Activated CD8-positive, alpha-beta T cell treated with anti-CD3 and anti-CD28 coated beads for 36 hours (primary cell): Measurements from ENCODE around the gene PDIA2. TPM values are rescaled to one million over a fixed set of nuclear protein-coding genes. Genes with fewer than 3 reads are reported as not detected.
A peak's percentile ranks its signal among the peaks of the same experiment; 100 is the strongest.

Experiments used
- ATAC-seq: fragments of 200-7000 bp; cut with Tn5 transposase; one replicate; pipeline ENCODE4 v1.10.0; 2021; ENCODE audit warnings: mild to moderate bottlenecking, moderate library complexity
- CTCF ChIA-PET: fragments of 350-600 bp; sonication (Branson Sonifier 250); formaldehyde crosslinking; loops from one replicate; lab custom pipeline; 2021; ENCODE audit warnings: antibody characterized with exemption; lab: Charles Lee
- POLR2A ChIA-PET: fragments of 350-600 bp; sonication (Branson Sonifier 250); formaldehyde crosslinking; loops from one replicate; lab custom pipeline; 2021; ENCODE audit warnings: antibody characterized with exemption; lab: Charles Lee
- DNase-seq: peaks from one replicate; pipeline ENCODE4 v3.0.0-alpha.2; 2020
- H3K27ac Mint-ChIP-seq: one replicate; pipeline ENCODE4 v1.8.0; 2021; ENCODE audit warnings: mild to moderate bottlenecking, mixed read lengths
- H3K27me3 Mint-ChIP-seq: one replicate; pipeline ENCODE4 v1.8.0; 2021; ENCODE audit warnings: mixed read lengths
- H3K36me3 Mint-ChIP-seq: one replicate; pipeline ENCODE4 v1.8.0; 2021; ENCODE audit warnings: low read depth, mixed read lengths
- H3K4me1 Mint-ChIP-seq: one replicate; pipeline ENCODE4 v1.8.0; 2021; ENCODE audit warnings: low read depth, mixed read lengths
- H3K4me3 Mint-ChIP-seq: one replicate; pipeline ENCODE4 v1.8.0; 2021; ENCODE audit warnings: mild to moderate bottlenecking, moderate library complexity, mixed read lengths
- H3K9me3 Mint-ChIP-seq: one replicate; pipeline ENCODE4 v1.8.0; 2021; ENCODE audit warnings: mixed read lengths
- intact Hi-C: fragments of 100-400 bp; cut with micrococcal nuclease; formaldehyde crosslinking; loops from one replicate; pipeline ENCODE4 v1.10.0; 2022
- total RNA-seq, 2 experiments: library from RNA; stranded (reverse); gene quantifications; one replicate each; pipeline ENCODE4 v1.2.3, GENCODE V29; 2021
- TF ChIP-seq, protein P1 (sequence below): fragments of 200-600 bp; IDR thresholded peaks from one replicate; pipeline ENCODE4 v1.8.0; 2022; ENCODE audit warnings: antibody characterized with exemption, mild to moderate bottlenecking

The PDIA2 gene, protein sequence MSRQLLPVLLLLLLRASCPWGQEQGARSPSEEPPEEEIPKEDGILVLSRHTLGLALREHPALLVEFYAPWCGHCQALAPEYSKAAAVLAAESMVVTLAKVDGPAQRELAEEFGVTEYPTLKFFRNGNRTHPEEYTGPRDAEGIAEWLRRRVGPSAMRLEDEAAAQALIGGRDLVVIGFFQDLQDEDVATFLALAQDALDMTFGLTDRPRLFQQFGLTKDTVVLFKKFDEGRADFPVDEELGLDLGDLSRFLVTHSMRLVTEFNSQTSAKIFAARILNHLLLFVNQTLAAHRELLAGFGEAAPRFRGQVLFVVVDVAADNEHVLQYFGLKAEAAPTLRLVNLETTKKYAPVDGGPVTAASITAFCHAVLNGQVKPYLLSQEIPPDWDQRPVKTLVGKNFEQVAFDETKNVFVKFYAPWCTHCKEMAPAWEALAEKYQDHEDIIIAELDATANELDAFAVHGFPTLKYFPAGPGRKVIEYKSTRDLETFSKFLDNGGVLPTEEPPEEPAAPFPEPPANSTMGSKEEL
- total RNA-seq = not detected

GRCh38 chr16:283033-283805 lies at the start of gene PDIA2:
PDIA2 (plus strand) TSS chr16:283164; CDS start chr16:283170, 6 bp downstream.
- ATAC-seq = no peak
- Mint-ChIP-seq H3K9me3 (no peaks in the 10 kb centered on the region), H3K27me3 (peaks cover 6% of the 10 kb centered on the region), H3K27ac (no peak within 1 kb of the TSS), H3K4me3 (no peak within 1 kb of the TSS), H3K36me3 (peaks cover 9% of the 10 kb centered on the region), H3K4me1 (peaks cover 5% of the 10 kb centered on the region)
- ChIA-PET CTCF (no interaction called here), POLR2A (no interaction called here)
- intact Hi-C loops = no loop called here
- TF ChIP-seq, protein P1, sequence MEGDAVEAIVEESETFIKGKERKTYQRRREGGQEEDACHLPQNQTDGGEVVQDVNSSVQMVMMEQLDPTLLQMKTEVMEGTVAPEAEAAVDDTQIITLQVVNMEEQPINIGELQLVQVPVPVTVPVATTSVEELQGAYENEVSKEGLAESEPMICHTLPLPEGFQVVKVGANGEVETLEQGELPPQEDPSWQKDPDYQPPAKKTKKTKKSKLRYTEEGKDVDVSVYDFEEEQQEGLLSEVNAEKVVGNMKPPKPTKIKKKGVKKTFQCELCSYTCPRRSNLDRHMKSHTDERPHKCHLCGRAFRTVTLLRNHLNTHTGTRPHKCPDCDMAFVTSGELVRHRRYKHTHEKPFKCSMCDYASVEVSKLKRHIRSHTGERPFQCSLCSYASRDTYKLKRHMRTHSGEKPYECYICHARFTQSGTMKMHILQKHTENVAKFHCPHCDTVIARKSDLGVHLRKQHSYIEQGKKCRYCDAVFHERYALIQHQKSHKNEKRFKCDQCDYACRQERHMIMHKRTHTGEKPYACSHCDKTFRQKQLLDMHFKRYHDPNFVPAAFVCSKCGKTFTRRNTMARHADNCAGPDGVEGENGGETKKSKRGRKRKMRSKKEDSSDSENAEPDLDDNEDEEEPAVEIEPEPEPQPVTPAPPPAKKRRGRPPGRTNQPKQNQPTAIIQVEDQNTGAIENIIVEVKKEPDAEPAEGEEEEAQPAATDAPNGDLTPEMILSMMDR = no peak
- no peak for DNase-seq

GRCh38 chr16:234468-235305 lies 48.3 kb upstream of the PDIA2 start, which contains the start of gene FAM234A:
FAM234A (plus strand) TSS chr16:234821; CDS start chr16:254414, 19,593 bp downstream.
- intact Hi-C loops = loop anchor here (5.0 to 10.0 kb wide), 2 partner anchors 88 to 120 kb away; partner anchors contain the start of gene AXIN1
- POLR2A ChIA-PET = interaction anchor here (0.7 to 1.8 kb wide), 12 partner anchors 9 to 293 kb away, joined by 3 to 7 read pairs (median 4); partner anchors contain the start of gene CAPN15
- CTCF ChIA-PET = interaction anchor here (0.7 to 1.9 kb wide), 14 partner anchors 10 to 167 kb away, joined by 3 to 11 read pairs (median 4); partner anchors contain the start of gene DECR2

DNA sequence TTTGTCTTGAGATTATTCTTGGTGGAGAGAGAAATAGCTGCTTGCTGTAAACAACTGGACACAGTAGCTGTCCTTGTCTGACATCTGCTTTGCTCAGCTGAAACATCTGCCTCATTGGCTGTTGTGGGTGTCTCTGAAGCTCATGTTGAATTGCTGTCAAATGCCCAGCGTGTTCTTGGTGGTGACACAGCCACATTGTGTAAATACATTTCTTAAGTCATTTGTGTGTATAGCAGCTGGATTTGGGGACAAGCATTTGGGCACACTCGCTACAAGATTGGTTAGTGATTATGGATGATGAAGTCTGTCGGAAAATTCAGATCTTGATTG lies 43.1 kb upstream of the PDIA2 start:
- Mint-ChIP-seq H3K27ac (no peak overlapping the region), H3K36me3 (peaks cover 6% of the 10 kb centered on the region), H3K27me3 (no peaks in the 10 kb centered on the region), H3K9me3 (peaks cover 2% of the 10 kb centered on the region), H3K4me1 (peaks cover 28% of the 10 kb centered on the region), H3K4me3 (no peak overlapping the region)
- TF ChIP-seq, protein P1 = no peak
- DNase-seq (no peak), ATAC-seq (no peak)
- ChIA-PET POLR2A (no interaction called here), CTCF (interaction anchor here (1.1 to 1.8 kb wide), 4 partner anchors 9 to 17 kb away, joined by 3 to 5 read pairs (median 4); no protein-coding TSS in a partner anchor)
- intact Hi-C loops = loop anchor here (5.0 to 10.0 kb wide), 2 partner anchors 82 to 115 kb away; partner anchors contain the start of gene AXIN1

More at GRCh38 chr16:234468-235305, 48.3 kb upstream of the PDIA2 start, which contains the start of gene FAM234A:
- Mint-ChIP-seq H3K27ac (peak within 1 kb of the TSS; percentile 99), H3K36me3 (peaks cover 9% of the 10 kb centered on the region), H3K27me3 (no peaks in the 10 kb centered on the region), H3K9me3 (peaks cover 2% of the 10 kb centered on the region), H3K4me1 (peaks cover 19% of the 10 kb centered on the region), H3K4me3 (peak within 1 kb of the TSS; percentile 90)
- peak; percentile 97 for DNase-seq
- ATAC-seq = peak; percentile 86
- TF ChIP-seq, protein P1 = peak; percentile 59

DNA sequence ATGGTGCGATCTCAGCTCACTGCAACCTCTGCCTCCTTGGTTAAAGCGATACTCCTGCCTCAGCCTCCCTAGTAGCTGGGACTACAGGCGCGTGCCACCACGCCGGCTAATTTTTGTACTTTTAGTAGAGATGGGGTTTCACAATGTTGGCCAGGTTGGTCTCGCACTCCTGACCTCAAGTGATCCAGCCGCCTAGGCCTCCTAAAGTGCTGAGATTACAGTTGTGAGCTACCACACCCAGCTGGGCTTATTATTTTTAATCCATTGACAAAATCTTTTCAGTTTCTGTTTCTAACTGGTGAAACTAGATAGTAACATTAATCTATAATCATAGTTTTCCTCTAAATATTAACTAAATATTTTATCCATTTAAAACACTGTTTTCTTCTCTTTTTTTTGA lies 42.4 kb upstream of the PDIA2 start:
- Mint-ChIP-seq H3K27ac (no peak overlapping the region), H3K36me3 (peaks cover 5% of the 10 kb centered on the region), H3K27me3 (no peaks in the 10 kb centered on the region), H3K4me3 (no peak overlapping the region), H3K4me1 (peaks cover 27% of the 10 kb centered on the region), H3K9me3 (peaks cover under 1% of the 10 kb centered on the region)
- CTCF ChIA-PET = interaction anchor here (1.4 to 1.8 kb wide), 3 partner anchors 9 to 12 kb away, joined by 4 to 5 read pairs (median 4); no protein-coding TSS in a partner anchor
- POLR2A ChIA-PET = no interaction called here
- intact Hi-C loops = no loop called here
- TF ChIP-seq, protein P1 = no peak
- DNase-seq = no peak
- ATAC-seq = no peak
